Gastrocnemius medialis (tissue), 4 donors: ENCODE measurements around the gene DNAJC27.

Experiments used
- POLR2A ChIP-seq, 2 donors: fragments of 450-650 bp; IDR thresholded peaks; one replicate each; pipeline ENCODE4 v1.6.1; 2017; ENCODE audit warnings: antibody characterized with exemption in 2 of 2, mild to moderate bottlenecking in 2 of 2, moderate library complexity in 2 of 2
- TF ChIP-seq, protein P1 (sequence below), 5 experiments: fragments of 450-650 bp in 3 of 5; fragments of 200-600 bp in 2 of 5; sonication (generic) in 2 of 5; IDR thresholded peaks in 4 of 5; conservative IDR thresholded peaks in 1 of 5; 1 replicate in 4 of 5; 2 replicates in 1 of 5; pipeline ENCODE4 v1.5.1; 2016 to 2019; ENCODE audit warnings: antibody characterized with exemption in 5 of 5, mild to moderate bottlenecking in 3 of 5, moderate library complexity in 3 of 5

DNA sequence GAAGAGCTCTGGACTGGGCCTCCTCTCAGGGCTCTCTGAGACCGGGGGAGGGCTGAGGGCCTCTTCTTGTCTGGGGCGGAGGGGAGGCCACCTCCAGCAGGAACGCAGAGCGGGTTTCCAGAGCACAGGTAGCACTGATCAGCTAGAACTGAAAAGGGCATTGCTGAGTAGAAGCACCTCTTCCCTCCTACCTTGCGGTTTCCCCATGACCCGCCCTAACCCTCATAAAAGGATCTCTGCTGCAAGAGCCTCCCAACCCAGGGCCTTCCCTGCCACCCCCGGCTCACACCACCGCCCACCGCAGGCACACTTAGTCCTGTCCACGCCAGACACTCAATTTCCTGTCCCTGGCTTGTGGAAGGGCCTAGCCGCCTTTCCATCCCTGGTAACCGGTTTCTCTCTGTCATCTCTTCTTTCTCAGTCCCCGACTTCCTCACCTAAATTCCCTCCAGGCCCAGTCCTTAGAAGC, 52.7 kb downstream of the DNAJC27 start:
- TF ChIP-seq, protein P1, sequence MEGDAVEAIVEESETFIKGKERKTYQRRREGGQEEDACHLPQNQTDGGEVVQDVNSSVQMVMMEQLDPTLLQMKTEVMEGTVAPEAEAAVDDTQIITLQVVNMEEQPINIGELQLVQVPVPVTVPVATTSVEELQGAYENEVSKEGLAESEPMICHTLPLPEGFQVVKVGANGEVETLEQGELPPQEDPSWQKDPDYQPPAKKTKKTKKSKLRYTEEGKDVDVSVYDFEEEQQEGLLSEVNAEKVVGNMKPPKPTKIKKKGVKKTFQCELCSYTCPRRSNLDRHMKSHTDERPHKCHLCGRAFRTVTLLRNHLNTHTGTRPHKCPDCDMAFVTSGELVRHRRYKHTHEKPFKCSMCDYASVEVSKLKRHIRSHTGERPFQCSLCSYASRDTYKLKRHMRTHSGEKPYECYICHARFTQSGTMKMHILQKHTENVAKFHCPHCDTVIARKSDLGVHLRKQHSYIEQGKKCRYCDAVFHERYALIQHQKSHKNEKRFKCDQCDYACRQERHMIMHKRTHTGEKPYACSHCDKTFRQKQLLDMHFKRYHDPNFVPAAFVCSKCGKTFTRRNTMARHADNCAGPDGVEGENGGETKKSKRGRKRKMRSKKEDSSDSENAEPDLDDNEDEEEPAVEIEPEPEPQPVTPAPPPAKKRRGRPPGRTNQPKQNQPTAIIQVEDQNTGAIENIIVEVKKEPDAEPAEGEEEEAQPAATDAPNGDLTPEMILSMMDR (IDR thresholded peaks at IDR 0.05 in 4 of 5, conservative IDR thresholded peaks at IDR 0.05 in 1 of 5) = no peak
- TF ChIP-seq POLR2A (IDR thresholded peaks at IDR 0.05) = no peak
